HG03045 (cell line): ENCODE data around the gene FNIP1.
"Not testable (repeated sequence)": the region's sequence is repeated elsewhere in the genome, so short reads cannot be mapped to it uniquely, and the experiment has no call there.

Experiments
- ATAC-seq: cut with Tn5 transposase; IDR thresholded peaks from one replicate; pipeline ENCODE4 v1.9.1; 2021; ENCODE audit warnings: mild to moderate bottlenecking, moderate library complexity; ENCODE audit not compliant: unreplicated experiment

FNIP1 gene

GRCh38 chr5:131787736-131788135 lies 9.1 kb downstream of the FNIP1 start:
- ATAC-seq: no peak

GRCh38 chr5:131786900-131787692 lies 9.7 kb downstream of the FNIP1 start:
- ATAC-seq: no peak

- ATAC-seq: no peak
Observed at GRCh38 chr5:131786036-131786435, 10.8 kb downstream of the FNIP1 start.

- ATAC-seq: no peak
Observed at GRCh38 chr5:131783874-131784273, 12.9 kb downstream of the FNIP1 start.

GRCh38 chr5:131783357-131783756 lies 13.5 kb downstream of the FNIP1 start:
- no peak for ATAC-seq

- no peak for ATAC-seq
Observed at GRCh38 chr5:131782717-131783116, 14.1 kb downstream of the FNIP1 start.

GRCh38 chr5:131778141-131778540 lies 18.7 kb downstream of the FNIP1 start:
- not testable (repeated sequence) for ATAC-seq

- ATAC-seq: no peak
Observed at GRCh38 chr5:131776450-131776849, 20.4 kb downstream of the FNIP1 start.

GRCh38 chr5:131774652-131775367 lies 22.0 kb downstream of the FNIP1 start:
- no peak for ATAC-seq

- ATAC-seq: no peak
Observed at GRCh38 chr5:131773805-131774204, 23.0 kb downstream of the FNIP1 start.

GRCh38 chr5:131771692-131772091 lies 25.1 kb downstream of the FNIP1 start:
- no peak for ATAC-seq

- ATAC-seq: no peak
Observed at GRCh38 chr5:131769961-131770360, 26.9 kb downstream of the FNIP1 start.

- no peak for ATAC-seq
Observed at GRCh38 chr5:131769336-131769735, 27.5 kb downstream of the FNIP1 start.

- no peak for ATAC-seq
Observed at GRCh38 chr5:131767891-131768290, 28.9 kb downstream of the FNIP1 start.

- no peak for ATAC-seq
Observed at GRCh38 chr5:131766689-131767088, 30.1 kb downstream of the FNIP1 start.

- no peak for ATAC-seq
Observed at GRCh38 chr5:131765261-131765660, 31.6 kb downstream of the FNIP1 start.

GRCh38 chr5:131763968-131764367 lies 32.8 kb downstream of the FNIP1 start:
- ATAC-seq: no peak

GRCh38 chr5:131760793-131761192 lies 36.0 kb downstream of the FNIP1 start:
- ATAC-seq: no peak

- no peak for ATAC-seq
Observed at GRCh38 chr5:131759704-131760103, 37.1 kb downstream of the FNIP1 start.

GRCh38 chr5:131758520-131758900 lies 38.3 kb downstream of the FNIP1 start:
- no peak for ATAC-seq

- no peak for ATAC-seq
Observed at GRCh38 chr5:131757830-131758519, 38.8 kb downstream of the FNIP1 start.

GRCh38 chr5:131756942-131757341 lies 39.9 kb downstream of the FNIP1 start:
- no peak for ATAC-seq
